Naive B cell (primary cell): ENCODE data around the gene POC1A. TPM values are rescaled to one million over a fixed set of nuclear protein-coding genes. Genes with fewer than 3 reads are reported as not detected.

Experiments used
- ATAC-seq, 2 donors: fragments of 150-1000 bp; cut with Tn5 transposase; 2 replicates each; pipeline ENCODE4 v1.10.0; 2021; ENCODE audit warnings: low read depth in 2 of 2, mild to moderate bottlenecking in 2 of 2, moderate library complexity in 2 of 2
- DNase-seq: peaks from one replicate; pipeline ENCODE4 v3.0.0; 2022
- H3K27ac Mint-ChIP-seq, 6 donors: one replicate each; pipeline ENCODE4 v1.8.0; 2020 to 2022; ENCODE audit warnings: mild to moderate bottlenecking in 6 of 6, mixed read lengths in 6 of 6, moderate library complexity in 5 of 6, inconsistent platforms in 2 of 6
- H3K27me3 Mint-ChIP-seq, 3 donors: one replicate each; pipeline ENCODE4 v1.8.0; 2021 to 2022; ENCODE audit warnings: mixed read lengths in 3 of 3, mild to moderate bottlenecking in 1 of 3
- H3K36me3 Mint-ChIP-seq, 2 donors: one replicate each; pipeline ENCODE4 v1.8.0; 2020 to 2022; ENCODE audit warnings: mixed read lengths in 2 of 2, inconsistent platforms in 1 of 2, mild to moderate bottlenecking in 1 of 2
- H3K4me1 Mint-ChIP-seq, 3 donors: one replicate each; pipeline ENCODE4 v1.8.0; 2020 to 2022; ENCODE audit warnings: mixed read lengths in 3 of 3, inconsistent platforms in 1 of 3, mild to moderate bottlenecking in 1 of 3, moderate library complexity in 1 of 3
- H3K4me3 Mint-ChIP-seq, 8 donors: one replicate each; pipeline ENCODE4 v1.8.0; 2020 to 2022; ENCODE audit warnings: mild to moderate bottlenecking in 8 of 8, mixed read lengths in 8 of 8, moderate library complexity in 8 of 8, inconsistent platforms in 2 of 8
- H3K9me3 Mint-ChIP-seq, 7 donors: one replicate each; pipeline ENCODE4 v1.8.0; 2020 to 2022; ENCODE audit warnings: mixed read lengths in 7 of 7, mild to moderate bottlenecking in 5 of 7, inconsistent platforms in 2 of 7, moderate library complexity in 1 of 7
- polyA plus RNA-seq, 6 donors: library from polyadenylated mRNA; unstranded; fragments of 300-500 nt; fragmentation: Illumina TruSeq; gene quantifications; one replicate each; pipeline ENCODE4 v1.2.3, GENCODE V29; 2021; ENCODE audit warnings: low read depth in 6 of 6

POC1A gene
- polyA plus RNA-seq, 6 donors from 2014 or later = 1.2 to 4.9 (median 1.6) TPM

- DNase-seq = no peak
- H3K9me3 Mint-ChIP-seq = no peaks in the 10 kb centered on the region
- ATAC-seq = no peak
- H3K36me3 Mint-ChIP-seq = no peaks in the 10 kb centered on the region
- H3K4me3 Mint-ChIP-seq = peak overlapping the region in 1 of 8 donors; percentile 4
- peaks cover 7 to 14% (median 13%) of the 10 kb centered on the region in 3 donors for H3K4me1 Mint-ChIP-seq
- peaks cover 0 to 8% (median 0%) of the 10 kb centered on the region in 3 donors for H3K27me3 Mint-ChIP-seq
- H3K27ac Mint-ChIP-seq = no peak overlapping the region
Measured at GRCh38 chr3:52109611-52110301, 44.5 kb downstream of the POC1A start.

GRCh38 chr3:52108302-52109232, 45.7 kb downstream of the POC1A start:
- Mint-ChIP-seq H3K27me3 (peaks cover 0 to 8% (median 0%) of the 10 kb centered on the region in 3 donors), H3K36me3 (no peaks in the 10 kb centered on the region), H3K9me3 (no peaks in the 10 kb centered on the region), H3K4me3 (peak overlapping the region in 5 of 8 donors; percentile 20 to 54 (median 37)), H3K4me1 (peaks cover 7 to 14% (median 13%) of the 10 kb centered on the region in 3 donors), H3K27ac (peak overlapping the region in 2 of 6 donors; percentile 31 to 85)
- ATAC-seq (peak in 1 of 2 donors; percentile 35), DNase-seq (no peak)

- Mint-ChIP-seq H3K4me1 (peaks cover 7 to 14% (median 13%) of the 10 kb centered on the region in 3 donors), H3K27ac (peak overlapping the region in 1 of 6 donors; percentile 1), H3K9me3 (peaks cover 0 to 5% (median 3%) of the 10 kb centered on the region in 7 donors), H3K36me3 (no peaks in the 10 kb centered on the region), H3K4me3 (no peak overlapping the region), H3K27me3 (peaks cover 0 to 8% (median 0%) of the 10 kb centered on the region in 3 donors)
- ATAC-seq (no peak), DNase-seq (no peak)
Measured at GRCh38 chr3:52106951-52107611, 47.1 kb downstream of the POC1A start.

GRCh38 chr3:52104684-52105640, 49.3 kb downstream of the POC1A start:
- Mint-ChIP-seq H3K27me3 (peaks cover 0 to 8% (median 0%) of the 10 kb centered on the region in 3 donors), H3K27ac (peak overlapping the region in 1 of 6 donors; percentile 19), H3K9me3 (peaks cover 3 to 25% (median 16%) of the 10 kb centered on the region in 7 donors), H3K36me3 (peaks cover 8 to 11% of the 10 kb centered on the region in 2 donors), H3K4me1 (peaks cover 7 to 14% (median 13%) of the 10 kb centered on the region in 3 donors), H3K4me3 (no peak overlapping the region)
- ATAC-seq (no peak), DNase-seq (no peak)

DNA sequence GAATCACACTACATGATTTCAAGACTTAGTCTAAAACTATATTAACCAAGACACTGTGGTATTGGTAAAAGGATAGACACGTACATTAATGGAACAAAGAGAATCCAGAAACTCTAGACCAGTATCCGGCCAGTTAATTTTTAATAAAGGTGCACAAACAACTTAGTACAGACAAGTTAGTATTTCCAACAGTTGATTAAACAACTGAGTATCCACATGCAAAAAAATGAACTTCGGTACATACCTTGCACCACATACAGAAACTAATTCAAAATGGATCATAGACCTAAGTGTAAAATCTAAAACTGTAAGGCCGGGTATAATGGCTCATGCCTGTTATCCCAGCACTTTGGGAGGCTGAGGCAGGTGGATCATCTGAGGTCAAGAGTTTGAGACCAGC, 51.3 kb downstream of the POC1A start:
- Mint-ChIP-seq H3K4me3 (no peak overlapping the region), H3K36me3 (peaks cover 10 to 15% of the 10 kb centered on the region in 2 donors), H3K4me1 (peaks cover under 1 to 3% (median 3%) of the 10 kb centered on the region in 3 donors)

GRCh38 chr3:52099001-52099401, 55.2 kb downstream of the POC1A start:
- Mint-ChIP-seq H3K4me3 (no peak overlapping the region), H3K36me3 (peaks cover 10 to 15% of the 10 kb centered on the region in 2 donors), H3K27ac (no peak overlapping the region), H3K4me1 (no peaks in the 10 kb centered on the region), H3K9me3 (peaks cover 3 to 25% (median 16%) of the 10 kb centered on the region in 7 donors), H3K27me3 (no peaks in the 10 kb centered on the region)
- DNase-seq (no peak), ATAC-seq (no peak)

More for the DNA sequence above, 51.3 kb downstream of the POC1A start:
- DNase-seq = no peak
- Mint-ChIP-seq H3K9me3 (peaks cover 3 to 25% (median 16%) of the 10 kb centered on the region in 7 donors), H3K27ac (no peak overlapping the region), H3K27me3 (peaks cover 0 to 8% (median 0%) of the 10 kb centered on the region in 3 donors)
- no peak for ATAC-seq

DNA sequence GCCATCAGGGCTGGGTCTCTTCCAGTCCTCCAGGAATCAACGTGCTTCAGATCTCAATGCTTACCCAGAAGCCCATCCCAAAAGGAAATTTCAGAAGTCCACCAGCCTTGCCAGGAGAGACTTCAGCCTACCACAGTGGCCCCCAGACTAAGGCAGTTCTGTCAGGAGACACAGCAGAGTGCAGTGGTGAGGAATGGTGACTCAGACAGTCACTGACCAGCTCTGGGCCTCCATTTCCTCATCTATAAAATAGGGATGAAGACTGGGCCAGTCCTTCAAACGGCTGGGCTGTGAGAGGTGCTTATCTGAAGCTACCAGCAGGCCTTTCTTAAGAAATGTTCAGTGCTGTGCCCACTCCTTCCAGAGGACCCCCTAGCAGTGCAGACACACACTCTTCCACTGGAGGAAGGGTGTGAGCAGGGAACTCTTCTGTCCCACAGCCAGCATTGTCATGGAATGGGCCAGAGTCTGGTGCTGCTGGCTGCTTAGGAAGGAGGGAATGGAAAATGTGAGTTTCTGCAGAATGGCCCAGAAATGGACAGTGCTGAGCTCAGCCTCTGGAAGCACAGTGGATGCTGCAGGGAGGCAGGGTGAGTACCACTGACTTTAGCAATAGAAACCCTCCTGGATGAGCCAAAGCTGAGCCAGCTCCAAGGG, 56.2 kb downstream of the POC1A start:
- H3K4me1 Mint-ChIP-seq = no peaks in the 10 kb centered on the region
- no peak overlapping the region for H3K27ac Mint-ChIP-seq
- peaks cover 10 to 15% of the 10 kb centered on the region in 2 donors for H3K36me3 Mint-ChIP-seq
- peaks cover 3 to 25% (median 16%) of the 10 kb centered on the region in 7 donors for H3K9me3 Mint-ChIP-seq
- no peak for ATAC-seq
- DNase-seq = no peak
- H3K4me3 Mint-ChIP-seq = no peak overlapping the region
- H3K27me3 Mint-ChIP-seq = no peaks in the 10 kb centered on the region

GRCh38 chr3:52095990-52096775, 58.0 kb downstream of the POC1A start:
- Mint-ChIP-seq H3K4me3 (no peak overlapping the region), H3K36me3 (peaks cover 10 to 15% of the 10 kb centered on the region in 2 donors), H3K4me1 (peaks cover 0 to 1% (median 0%) of the 10 kb centered on the region in 3 donors), H3K27ac (peak overlapping the region in 1 of 6 donors; percentile 52), H3K27me3 (no peaks in the 10 kb centered on the region), H3K9me3 (peaks cover 1 to 12% (median 7%) of the 10 kb centered on the region in 7 donors)
- no peak for ATAC-seq
- DNase-seq = no peak

DNA sequence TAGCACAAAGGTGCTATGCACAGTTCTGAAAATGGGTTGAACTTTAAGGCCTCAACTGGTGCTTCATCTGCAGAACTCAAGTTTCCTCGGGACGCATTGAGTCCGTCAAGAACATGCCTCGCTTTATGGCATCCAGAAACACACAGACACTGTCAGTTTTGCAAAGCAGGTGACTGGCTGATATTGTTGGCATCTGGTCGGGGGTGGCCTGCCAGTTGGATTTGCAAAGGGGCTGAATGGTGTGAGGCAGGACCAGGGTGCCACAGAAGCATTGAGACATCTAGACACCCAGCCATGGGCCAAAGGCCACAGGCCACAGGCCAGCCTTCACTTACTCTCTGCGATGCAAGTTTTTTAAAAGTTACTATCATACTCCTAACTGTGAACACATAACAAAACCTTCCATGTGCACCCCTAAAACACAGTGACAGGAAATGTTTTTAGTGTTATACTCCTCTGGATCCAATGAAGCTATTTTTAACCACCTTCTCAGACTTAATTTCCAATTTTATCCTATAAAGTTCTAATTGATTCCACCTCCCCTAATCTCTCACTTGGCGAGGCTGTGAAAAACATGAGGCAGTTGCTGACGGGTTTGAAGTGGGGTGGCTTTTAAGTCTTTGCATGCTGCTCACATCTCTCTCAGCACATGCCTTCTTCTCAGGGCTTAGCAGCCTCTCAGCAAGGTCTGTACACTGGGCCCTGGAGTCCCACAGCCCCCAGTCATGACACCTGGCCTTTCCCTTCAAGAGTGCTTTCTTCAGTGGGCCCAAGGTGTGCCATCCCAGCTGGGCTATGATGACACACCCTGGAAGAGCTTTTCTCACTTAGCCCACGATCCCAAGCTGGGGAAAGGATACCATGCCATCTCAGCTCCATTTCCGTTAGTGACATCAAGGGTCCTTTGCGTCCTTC, 59.4 kb downstream of the POC1A start:
- no peaks in the 10 kb centered on the region for H3K27me3 Mint-ChIP-seq
- H3K9me3 Mint-ChIP-seq = no peaks in the 10 kb centered on the region
- H3K4me1 Mint-ChIP-seq = peaks cover 0 to 1% (median 0%) of the 10 kb centered on the region in 3 donors
- ATAC-seq = no peak
- no peak overlapping the region for H3K27ac Mint-ChIP-seq
- no peak overlapping the region for H3K4me3 Mint-ChIP-seq
- no peak for DNase-seq
- peaks cover under 1 to 2% of the 10 kb centered on the region in 2 donors for H3K36me3 Mint-ChIP-seq

DNA sequence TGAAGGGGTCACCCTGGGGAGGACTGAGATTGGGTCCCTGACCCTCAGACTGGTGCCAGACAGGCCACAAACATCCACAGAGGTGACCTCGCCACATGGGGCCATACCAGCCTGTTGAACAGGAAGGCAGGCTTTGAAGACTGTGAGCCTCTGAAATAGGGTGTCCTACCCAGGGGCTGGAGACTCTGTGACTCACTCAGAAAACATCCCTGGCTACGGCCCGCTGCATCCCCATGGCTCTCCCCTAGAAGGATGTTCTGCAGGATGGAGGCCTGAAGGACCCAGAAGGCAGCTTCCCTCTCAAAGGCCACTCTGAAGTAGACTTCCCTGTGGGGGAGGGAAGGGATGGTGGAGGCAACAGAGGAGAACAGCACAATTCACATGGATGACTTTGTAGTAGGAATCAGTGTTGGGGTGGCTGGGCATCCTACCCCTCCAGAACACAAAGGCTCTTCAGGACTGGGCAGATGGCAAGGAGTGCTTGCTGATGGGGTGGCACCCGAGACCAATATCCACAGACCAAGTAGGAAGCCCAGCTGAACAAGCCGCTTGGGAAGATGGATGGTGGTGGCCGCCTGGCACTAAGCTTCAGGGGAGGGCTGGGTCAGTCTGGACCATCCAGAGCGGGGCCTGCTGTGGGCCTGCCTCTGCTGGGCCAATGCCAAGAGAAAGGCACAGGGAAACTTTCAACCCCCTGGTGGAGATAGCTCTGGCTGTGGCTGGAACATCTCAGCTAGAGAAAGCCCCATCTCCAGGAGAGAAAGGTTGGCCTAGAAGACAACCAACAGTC, 60.3 kb downstream of the POC1A start:
- Mint-ChIP-seq H3K4me3 (peak overlapping the region in 1 of 8 donors; percentile 1), H3K9me3 (no peaks in the 10 kb centered on the region), H3K27me3 (no peaks in the 10 kb centered on the region), H3K4me1 (peaks cover 0 to 1% (median 0%) of the 10 kb centered on the region in 3 donors), H3K36me3 (no peaks in the 10 kb centered on the region), H3K27ac (no peak overlapping the region)
- DNase-seq (no peak), ATAC-seq (no peak)
